Esophagus (tissue), 2 donors: ENCODE data around the gene ERN2. TPM values are rescaled to one million over a fixed set of nuclear protein-coding genes. Genes with fewer than 3 reads are reported as not detected.

ENCODE experiments used
- H3K27ac ChIP-seq, 2 donors: one replicate each; pipeline ENCODE4 v1.5.1; 2013; ENCODE audit warnings: low read depth in 2 of 2, mild to moderate bottlenecking in 2 of 2, inconsistent platforms in 1 of 2, low read length in 1 of 2, moderate library complexity in 1 of 2
- H3K27me3 ChIP-seq, 2 donors: one replicate each; pipeline ENCODE4 v1.6.1; 2013; ENCODE audit warnings: low read length in 2 of 2, control low read depth in 1 of 2, mild to moderate bottlenecking in 1 of 2; ENCODE audit not compliant: insufficient read depth in 2 of 2, control insufficient read depth in 1 of 2
- H3K36me3 ChIP-seq, 2 donors: one replicate each; pipeline ENCODE4 v1.6.1; 2013; ENCODE audit warnings: low read length in 1 of 2; ENCODE audit not compliant: control insufficient read depth in 2 of 2, insufficient read depth in 2 of 2
- H3K4me1 ChIP-seq, 2 donors: one replicate each; pipeline ENCODE4 v1.6.1; 2013; ENCODE audit warnings: low read length in 1 of 2; ENCODE audit not compliant: control insufficient read depth in 2 of 2, insufficient read depth in 2 of 2
- H3K4me3 ChIP-seq, 2 donors: one replicate each; pipeline ENCODE4 v1.5.1; 2013; ENCODE audit warnings: low read length in 2 of 2, mild to moderate bottlenecking in 2 of 2, low read depth in 1 of 2, moderate library complexity in 1 of 2
- H3K9me3 ChIP-seq, 2 donors: one replicate each; pipeline ENCODE4 v1.6.1; 2013; ENCODE audit warnings: mild to moderate bottlenecking in 2 of 2, low read depth in 1 of 2, low read length in 1 of 2, moderate library complexity in 1 of 2; ENCODE audit not compliant: control insufficient read depth in 2 of 2, insufficient read depth in 1 of 2
- WGBS, 2 donors: extraction: QIAGEN DNeasy Blood & Tissue Kit; methylation state at CpG; one replicate each; pipeline ENCODE4 v1.1.7; 2013; 5-methylcytosine and 5-hydroxymethylcytosine counted together
- polyA plus RNA-seq, 2 donors: library from polyadenylated mRNA; stranded (reverse); fragments of 200-250 nt; gene quantifications; one replicate each; pipeline ENCODE4 v1.2.3, GENCODE V29; 2013
- donor health status: healthy with polysubstance abuse.
- donor health status: Bipolar disorder and iron deficiency.

ERN2 gene
- polyA plus RNA-seq, 2 donors, result 0.20 to 0.40 TPM

GRCh38 chr16:23692190-23692837, 20.7 kb downstream of the ERN2 start:
- no peaks in the 10 kb centered on the region for H3K9me3 ChIP-seq
- H3K27ac ChIP-seq, result no peak overlapping the region
- H3K36me3 ChIP-seq, result peaks cover 17 to 37% of the 10 kb centered on the region in 2 donors
- 95 to 96% methylated on average over 6 of the region's 6 CpGs for WGBS, 2 donors
- H3K4me1 ChIP-seq, result no peaks in the 10 kb centered on the region
- no peak overlapping the region for H3K4me3 ChIP-seq
- H3K27me3 ChIP-seq, result no peaks in the 10 kb centered on the region

- H3K4me3 ChIP-seq, result no peak overlapping the region
- no peaks in the 10 kb centered on the region for H3K4me1 ChIP-seq
- WGBS, 2 donors, result 89 to 93% methylated on average over 9 to 10 of the region's 10 CpGs
- H3K27me3 ChIP-seq, result no peaks in the 10 kb centered on the region
- H3K27ac ChIP-seq, result no peak overlapping the region
- no peaks in the 10 kb centered on the region for H3K9me3 ChIP-seq
- H3K36me3 ChIP-seq, result peaks cover 17 to 41% of the 10 kb centered on the region in 2 donors
Measured at GRCh38 chr16:23691483-23692189, 21.4 kb downstream of the ERN2 start.

- Histone ChIP-seq H3K27me3 (no peaks in the 10 kb centered on the region), H3K27ac (no peak overlapping the region), H3K4me1 (no peaks in the 10 kb centered on the region), H3K36me3 (peaks cover 17 to 41% of the 10 kb centered on the region in 2 donors), H3K9me3 (no peaks in the 10 kb centered on the region), H3K4me3 (no peak overlapping the region)
- WGBS, 2 donors, result 95 to 96% methylated on average over 25 of the region's 25 CpGs
Measured at GRCh38 chr16:23690771-23691482, 22.1 kb downstream of the ERN2 start.

GRCh38 chr16:23689442-23690187, 23.4 kb downstream of the ERN2 start:
- Histone ChIP-seq H3K4me3 (no peak overlapping the region), H3K36me3 (peaks cover 17 to 41% of the 10 kb centered on the region in 2 donors), H3K9me3 (no peaks in the 10 kb centered on the region), H3K27me3 (no peaks in the 10 kb centered on the region), H3K27ac (no peak overlapping the region), H3K4me1 (no peaks in the 10 kb centered on the region)
- WGBS, 2 donors, result 97% methylated on average over 36 of the region's 36 CpGs

GRCh38 chr16:23687034-23687808, 25.8 kb downstream of the ERN2 start:
- no peak overlapping the region for H3K27ac ChIP-seq
- no peaks in the 10 kb centered on the region for H3K27me3 ChIP-seq
- WGBS, 2 donors, result 91 to 92% methylated on average over 16 of the region's 16 CpGs
- no peaks in the 10 kb centered on the region for H3K4me1 ChIP-seq
- H3K36me3 ChIP-seq, result peaks cover 17 to 50% of the 10 kb centered on the region in 2 donors
- no peak overlapping the region for H3K4me3 ChIP-seq
- no peaks in the 10 kb centered on the region for H3K9me3 ChIP-seq

- Histone ChIP-seq H3K27ac (no peak overlapping the region), H3K9me3 (no peaks in the 10 kb centered on the region), H3K27me3 (no peaks in the 10 kb centered on the region), H3K4me1 (peaks cover 5 to 7% of the 10 kb centered on the region in 2 donors), H3K4me3 (no peak overlapping the region), H3K36me3 (peaks cover 10 to 32% of the 10 kb centered on the region in 2 donors)
- WGBS, 2 donors, result 88 to 95% methylated on average over 3 of the region's 3 CpGs
Measured at GRCh38 chr16:23683487-23683886, 29.5 kb downstream of the ERN2 start.

GRCh38 chr16:23682181-23682580, 30.8 kb downstream of the ERN2 start:
- 84 to 90% methylated on average over 1 of the region's 1 CpG for WGBS, 2 donors
- Histone ChIP-seq H3K36me3 (peaks cover 7 to 20% of the 10 kb centered on the region in 2 donors), H3K4me3 (no peak overlapping the region), H3K27me3 (no peaks in the 10 kb centered on the region), H3K27ac (no peak overlapping the region), H3K4me1 (peaks cover 5 to 7% of the 10 kb centered on the region in 2 donors), H3K9me3 (no peaks in the 10 kb centered on the region)

GRCh38 chr16:23679986-23680336, 33.1 kb downstream of the ERN2 start:
- Histone ChIP-seq H3K36me3 (peaks cover 7 to 17% of the 10 kb centered on the region in 2 donors), H3K27ac (no peak overlapping the region), H3K4me3 (peak overlapping the region; percentile 41 to 66), H3K9me3 (no peaks in the 10 kb centered on the region), H3K27me3 (no peaks in the 10 kb centered on the region), H3K4me1 (peaks cover 5 to 7% of the 10 kb centered on the region in 2 donors)
- 35 to 52% methylated on average over 5 to 6 of the region's 6 CpGs for WGBS, 2 donors
